Neural progenitor cell (in vitro differentiated cells): ENCODE results near the gene MATCAP1. TPM values are rescaled to one million over a fixed set of nuclear protein-coding genes. Genes with fewer than 3 reads are reported as not detected.

Experiments used
- DNase-seq: peaks from one replicate; pipeline ENCODE4 v3.0.0-alpha.2; 2016; ENCODE audit warnings: low spot score
- H2AFZ ChIP-seq: fragments of 200-600 bp; sonication (generic); replicated peaks from 2 replicates; pipeline ENCODE4 v1.6.1; 2016; ENCODE audit warnings: antibody characterized with exemption
- H3F3A ChIP-seq: fragments of 200-600 bp; sonication (generic); 2 replicates; pipeline ENCODE4 v1.6.1; 2016; ENCODE audit warnings: antibody characterized with exemption, low read depth
- H3K27ac ChIP-seq: fragments of 200-600 bp; sonication (generic); 2 replicates; pipeline ENCODE4 v1.5.1; 2016; ENCODE audit warnings: mild to moderate bottlenecking
- H3K27me3 ChIP-seq: fragments of 200-600 bp; sonication (generic); 2 replicates; pipeline ENCODE4 v1.6.1; 2016; ENCODE audit warnings: mild to moderate bottlenecking, moderate library complexity
- H3K36me3 ChIP-seq: fragments of 200-600 bp; sonication (generic); 2 replicates; pipeline ENCODE4 v1.5.1; 2016
- H3K4me1 ChIP-seq: fragments of 200-600 bp; sonication (generic); 2 replicates; pipeline ENCODE4 v1.6.1; 2016; ENCODE audit warnings: mixed run types
- H3K4me2 ChIP-seq: fragments of 200-600 bp; sonication (generic); 2 replicates; pipeline ENCODE4 v1.6.1; 2016
- H3K4me3 ChIP-seq: fragments of 200-600 bp; sonication (generic); 2 replicates; pipeline ENCODE4 v1.5.1; 2016
- H3K79me2 ChIP-seq: fragments of 200-600 bp; sonication (generic); 2 replicates; pipeline ENCODE4 v1.6.1; 2016; ENCODE audit warnings: low read depth
- H3K9ac ChIP-seq: fragments of 200-600 bp; sonication (generic); 2 replicates; pipeline ENCODE4 v1.6.1; 2016
- H3K9me3 ChIP-seq: fragments of 200-600 bp; sonication (generic); 2 replicates; pipeline ENCODE4 v1.5.1; 2016; ENCODE audit warnings: low read depth
- H4K20me1 ChIP-seq: fragments of 200-600 bp; sonication (generic); 2 replicates; pipeline ENCODE4 v1.6.1; 2016; ENCODE audit warnings: low read depth
- H3K27ac Mint-ChIP-seq: 3 replicates; pipeline ENCODE4 v1.8.0; 2021; ENCODE audit warnings: mixed read lengths
- H3K27me3 Mint-ChIP-seq: 2 replicates; pipeline ENCODE4 v1.8.0; 2022; ENCODE audit warnings: low read depth, mild to moderate bottlenecking, inconsistent platforms, moderate library complexity, mixed read lengths; ENCODE audit not compliant: insufficient read depth
- H3K36me3 Mint-ChIP-seq: 3 replicates; pipeline ENCODE4 v1.8.0; 2021; ENCODE audit warnings: mixed read lengths
- H3K4me1 Mint-ChIP-seq: 3 replicates; pipeline ENCODE4 v1.8.0; 2021; ENCODE audit warnings: mixed read lengths
- H3K4me3 Mint-ChIP-seq: 3 replicates; pipeline ENCODE4 v1.8.0; 2021; ENCODE audit warnings: mild to moderate bottlenecking, moderate library complexity, mixed read lengths
- H3K9me3 Mint-ChIP-seq: 3 replicates; pipeline ENCODE4 v1.8.0; 2020; ENCODE audit warnings: mixed read lengths
- CTCF ChIP-seq: fragments of 200-600 bp; sonication (generic); IDR thresholded peaks from 2 replicates; pipeline ENCODE4 v1.5.1; 2017; ENCODE audit warnings: antibody characterized with exemption, mild to moderate bottlenecking
- EZH2 ChIP-seq: fragments of 200-600 bp; sonication (generic); IDR thresholded peaks from 2 replicates; pipeline ENCODE4 v1.6.1; 2017; ENCODE audit warnings: antibody characterized with exemption, mild to moderate bottlenecking, moderate library complexity
- EZH2phosphoT487 ChIP-seq: fragments of 200-600 bp; sonication (generic); IDR thresholded peaks from 2 replicates; pipeline ENCODE4 v1.6.1; 2017; ENCODE audit warnings: antibody characterized with exemption
- total RNA-seq: library from RNA; depleted of rRNA; stranded (reverse); fragments of >200 nt; gene quantifications from 2 replicates; pipeline ENCODE4 v1.2.3, GENCODE V29; 2015; ENCODE audit warnings: low replicate concordance

Gene MATCAP1
- total RNA-seq, 1 donor from 2014 or later: 15.7 TPM

GRCh38 chr16:67182288-67182687 is 1.5 kb downstream of the MATCAP1 start:
- Histone ChIP-seq H2AFZ (no peak overlapping the region), H3K4me2 (peak overlapping the region; percentile 96), H3K4me1 (peaks cover 12% of the 10 kb centered on the region), H3K9me3 (no peaks in the 10 kb centered on the region), H3K27ac (no peak overlapping the region), H3F3A (peaks cover 15% of the 10 kb centered on the region), H3K27me3 (peaks cover 56% of the 10 kb centered on the region), H3K9ac (no peak overlapping the region), H4K20me1 (peaks cover 57% of the 10 kb centered on the region), H3K79me2 (peaks cover 11% of the 10 kb centered on the region), H3K4me3 (no peak overlapping the region), H3K36me3 (no peaks in the 10 kb centered on the region)
- no peaks in the 10 kb centered on the region for H3K9me3 Mint-ChIP-seq
- H3K4me1 Mint-ChIP-seq: peaks cover 14% of the 10 kb centered on the region
- peaks cover 21% of the 10 kb centered on the region for H3K27me3 Mint-ChIP-seq
- H3K4me3 Mint-ChIP-seq: no peak overlapping the region
- H3K36me3 Mint-ChIP-seq: peaks cover 1% of the 10 kb centered on the region
- DNase-seq: no peak
- no peak overlapping the region for H3K27ac Mint-ChIP-seq
- TF ChIP-seq EZH2: no peak
- no peak for TF ChIP-seq CTCF
- TF ChIP-seq EZH2phosphoT487: no peak

GRCh38 chr16:67181346-67181745 is 2.4 kb downstream of the MATCAP1 start:
- Histone ChIP-seq H3K27me3 (peaks cover 57% of the 10 kb centered on the region), H3K27ac (no peak overlapping the region), H3K4me2 (no peak overlapping the region)

GRCh38 chr16:67180166-67180565 is 3.6 kb downstream of the MATCAP1 start:
- Histone ChIP-seq H3K4me2 (no peak overlapping the region), H3K27me3 (peaks cover 57% of the 10 kb centered on the region), H3F3A (peaks cover 15% of the 10 kb centered on the region), H3K9ac (no peak overlapping the region), H3K36me3 (no peaks in the 10 kb centered on the region), H4K20me1 (peaks cover 61% of the 10 kb centered on the region), H3K4me3 (no peak overlapping the region), H3K79me2 (peaks cover 11% of the 10 kb centered on the region), H3K9me3 (no peaks in the 10 kb centered on the region), H3K27ac (no peak overlapping the region), H3K4me1 (peaks cover 12% of the 10 kb centered on the region), H2AFZ (no peak overlapping the region)
- H3K9me3 Mint-ChIP-seq: no peaks in the 10 kb centered on the region
- H3K27ac Mint-ChIP-seq: no peak overlapping the region
- H3K36me3 Mint-ChIP-seq: peaks cover 4% of the 10 kb centered on the region
- H3K4me1 Mint-ChIP-seq: peaks cover 7% of the 10 kb centered on the region
- no peak overlapping the region for H3K4me3 Mint-ChIP-seq
- TF ChIP-seq EZH2 (no peak), EZH2phosphoT487 (no peak), CTCF (no peak)
- H3K27me3 Mint-ChIP-seq: peaks cover 23% of the 10 kb centered on the region
- DNase-seq: no peak

More at GRCh38 chr16:67181346-67181745, 2.4 kb downstream of the MATCAP1 start:
- Mint-ChIP-seq H3K9me3 (no peaks in the 10 kb centered on the region), H3K4me3 (no peak overlapping the region), H3K27ac (no peak overlapping the region), H3K27me3 (peaks cover 21% of the 10 kb centered on the region), H3K36me3 (peaks cover 1% of the 10 kb centered on the region), H3K4me1 (peaks cover 14% of the 10 kb centered on the region)
- peaks cover 12% of the 10 kb centered on the region for H3K4me1 ChIP-seq
- peaks cover 15% of the 10 kb centered on the region for H3F3A ChIP-seq
- no peaks in the 10 kb centered on the region for H3K36me3 ChIP-seq
- H3K4me3 ChIP-seq: no peak overlapping the region
- H3K79me2 ChIP-seq: peaks cover 11% of the 10 kb centered on the region
- H3K9ac ChIP-seq: no peak overlapping the region
- peaks cover 62% of the 10 kb centered on the region for H4K20me1 ChIP-seq
- no peak for TF ChIP-seq EZH2
- no peak for TF ChIP-seq CTCF
- DNase-seq: no peak
- no peak overlapping the region for H2AFZ ChIP-seq
- no peaks in the 10 kb centered on the region for H3K9me3 ChIP-seq
